Lung (tissue), 12 donors: ENCODE results near the gene FGF12. TPM values are rescaled to one million over a fixed set of nuclear protein-coding genes. Genes with fewer than 3 reads are reported as not detected.

ENCODE experiments used
- ATAC-seq: fragments of 200-7000 bp; cut with Tn5 transposase; one replicate; pipeline ENCODE4 v1.9.1; 2020; ENCODE audit warnings: moderate number of reproducible peaks; ENCODE audit not compliant: insufficient read depth, low FRiP score
- DNase-seq, 3 donors: peaks; one replicate each; pipeline ENCODE4 v3.0.0-alpha.2; 2013 to 2017
- H3K27ac ChIP-seq, 2 donors: one replicate each; pipeline ENCODE4 v1.5.1; 2013; ENCODE audit warnings: mild to moderate bottlenecking in 2 of 2, moderate library complexity in 2 of 2, control low read depth in 1 of 2, inconsistent platforms in 1 of 2, low read depth in 1 of 2, low read length in 1 of 2
- H3K27me3 ChIP-seq, 3 donors: one replicate each; pipeline ENCODE4 v1.5.1; 2013; ENCODE audit warnings: low read length in 2 of 3; ENCODE audit not compliant: control insufficient read depth in 3 of 3, insufficient read depth in 3 of 3
- H3K36me3 ChIP-seq, 4 donors: one replicate each; pipeline ENCODE4 v1.5.1; 2013; ENCODE audit warnings: low read length in 4 of 4, mild to moderate bottlenecking in 1 of 4, moderate library complexity in 1 of 4; ENCODE audit not compliant: control insufficient read depth in 4 of 4, insufficient read depth in 4 of 4
- H3K4me1 ChIP-seq, 5 donors: one replicate each; pipeline ENCODE4 v1.5.1; 2013; ENCODE audit warnings: low read length in 5 of 5, mild to moderate bottlenecking in 2 of 5, moderate library complexity in 1 of 5; ENCODE audit not compliant: control insufficient read depth in 5 of 5, insufficient read depth in 5 of 5
- H3K4me3 ChIP-seq: one replicate; pipeline ENCODE4 v1.5.1; 2013; ENCODE audit warnings: mild to moderate bottlenecking, control low read depth, moderate library complexity
- H3K9ac ChIP-seq, 2 donors: one replicate each; pipeline ENCODE4 v1.5.1; 2013; ENCODE audit warnings: low read length in 2 of 2, control low read depth in 1 of 2; ENCODE audit not compliant: insufficient read depth in 1 of 2
- H3K9me3 ChIP-seq, 4 donors: one replicate each; pipeline ENCODE4 v1.5.1; 2013; ENCODE audit warnings: low read length in 3 of 4, mild to moderate bottlenecking in 1 of 4, moderate library complexity in 1 of 4; ENCODE audit not compliant: control insufficient read depth in 4 of 4, insufficient read depth in 3 of 4
- WGBS, 2 donors: extraction: QIAGEN DNeasy Blood & Tissue Kit; methylation state at CpG; one replicate each; pipeline ENCODE4 v1.1.7; 2013; 5-methylcytosine and 5-hydroxymethylcytosine counted together
- polyA plus RNA-seq, 2 donors: library from polyadenylated mRNA; stranded (reverse); fragments of 200-250 nt; gene quantifications; one replicate each; pipeline ENCODE4 v1.2.1, GENCODE V29; 2013
- total RNA-seq, 2 donors: library from RNA; depleted of rRNA in 1 of 2; stranded (reverse); fragments of >200 nt in 1 of 2; gene quantifications; one replicate each; pipeline ENCODE4 v1.2.1, GENCODE V29; 2014 to 2021
- TF ChIP-seq, protein P1 (sequence below): IDR thresholded peaks from 2 replicates; pipeline ENCODE4 v1.5.1; 2012; ENCODE audit warnings: mild to moderate bottlenecking; ENCODE audit errors: control extremely low read depth, extremely low read depth
- donor health status: control.
- donor health status: control.
- donor health status: Bipolar disorder and iron deficiency.
- donor health status: healthy.
- donor health status: DM: yes; HTN: yes; CAD: no.

Gene FGF12
- total and polyA plus RNA-seq, 4 donors: 0.23 to 6.0 (median 1.7) TPM

DNA sequence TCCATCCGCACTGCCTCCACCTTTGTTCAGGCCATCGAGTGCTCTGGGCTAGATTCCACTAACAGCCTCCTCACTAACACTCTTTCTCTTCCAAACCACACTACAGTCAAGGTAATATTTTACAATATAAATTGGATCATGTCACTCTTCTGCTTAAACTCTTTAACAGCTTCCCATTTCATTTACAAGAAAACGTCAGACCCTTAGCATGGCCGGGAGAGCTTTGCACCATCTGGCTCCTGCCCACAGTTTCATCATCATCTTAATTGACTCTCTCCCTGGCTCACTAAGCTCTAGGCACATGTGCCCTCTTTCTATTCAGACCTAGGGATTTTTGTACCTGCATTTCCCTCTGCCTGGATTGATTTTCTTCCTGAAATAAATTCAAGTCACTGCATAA, 354.7 kb downstream of the FGF12 start:
- no peaks in the 10 kb centered on the region for H3K9me3 ChIP-seq
- H3K36me3 ChIP-seq: no peaks in the 10 kb centered on the region
- H3K27me3 ChIP-seq: no peaks in the 10 kb centered on the region
- H3K27ac ChIP-seq: no peak overlapping the region
- DNase-seq (no peak), ATAC-seq (no peak)
- H3K9ac ChIP-seq: no peak overlapping the region
- TF ChIP-seq, protein P1, sequence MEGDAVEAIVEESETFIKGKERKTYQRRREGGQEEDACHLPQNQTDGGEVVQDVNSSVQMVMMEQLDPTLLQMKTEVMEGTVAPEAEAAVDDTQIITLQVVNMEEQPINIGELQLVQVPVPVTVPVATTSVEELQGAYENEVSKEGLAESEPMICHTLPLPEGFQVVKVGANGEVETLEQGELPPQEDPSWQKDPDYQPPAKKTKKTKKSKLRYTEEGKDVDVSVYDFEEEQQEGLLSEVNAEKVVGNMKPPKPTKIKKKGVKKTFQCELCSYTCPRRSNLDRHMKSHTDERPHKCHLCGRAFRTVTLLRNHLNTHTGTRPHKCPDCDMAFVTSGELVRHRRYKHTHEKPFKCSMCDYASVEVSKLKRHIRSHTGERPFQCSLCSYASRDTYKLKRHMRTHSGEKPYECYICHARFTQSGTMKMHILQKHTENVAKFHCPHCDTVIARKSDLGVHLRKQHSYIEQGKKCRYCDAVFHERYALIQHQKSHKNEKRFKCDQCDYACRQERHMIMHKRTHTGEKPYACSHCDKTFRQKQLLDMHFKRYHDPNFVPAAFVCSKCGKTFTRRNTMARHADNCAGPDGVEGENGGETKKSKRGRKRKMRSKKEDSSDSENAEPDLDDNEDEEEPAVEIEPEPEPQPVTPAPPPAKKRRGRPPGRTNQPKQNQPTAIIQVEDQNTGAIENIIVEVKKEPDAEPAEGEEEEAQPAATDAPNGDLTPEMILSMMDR: no peak
- H3K4me3 ChIP-seq: no peak overlapping the region
- H3K4me1 ChIP-seq: peaks cover 0 to 3% (median 0%) of the 10 kb centered on the region in 5 donors
- WGBS, 2 donors: 65 to 85% methylated on average over 4 of the region's 4 CpGs

DNA sequence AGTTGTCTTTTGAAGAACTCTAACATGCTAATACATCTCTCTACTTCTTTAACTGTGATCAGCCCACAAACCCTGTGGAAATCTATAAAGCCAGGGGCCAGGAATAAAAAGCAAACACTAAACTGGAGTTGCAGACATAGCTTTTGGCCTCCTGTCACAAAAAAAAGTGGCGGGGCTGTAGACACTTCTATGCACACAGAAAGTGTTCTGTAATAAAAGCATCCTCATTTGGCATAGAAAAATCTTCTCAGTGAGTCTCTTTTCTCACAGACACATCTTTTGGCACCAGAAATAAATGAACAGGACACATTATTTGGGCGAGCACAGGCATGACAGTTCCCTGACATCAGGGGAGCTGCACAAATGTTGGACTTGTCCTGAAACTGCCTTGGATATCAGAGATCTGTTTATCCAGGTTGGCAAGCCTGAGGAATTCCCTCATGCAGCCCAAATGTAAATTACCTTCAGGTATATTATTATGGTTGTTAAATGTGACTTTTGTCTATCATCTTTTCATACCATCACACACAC, 355.4 kb downstream of the FGF12 start:
- Histone ChIP-seq H3K9me3 (no peaks in the 10 kb centered on the region), H3K27ac (peak overlapping the region in 1 of 2 donors; percentile 9), H3K9ac (no peak overlapping the region), H3K36me3 (no peaks in the 10 kb centered on the region), H3K4me3 (no peak overlapping the region), H3K4me1 (peaks cover 0 to 6% (median 0%) of the 10 kb centered on the region in 5 donors), H3K27me3 (no peaks in the 10 kb centered on the region)
- ATAC-seq (no peak), DNase-seq (no peak)
- TF ChIP-seq, protein P1: no peak
- WGBS, 2 donors: 67 to 75% methylated on average over 2 of the region's 2 CpGs

DNA sequence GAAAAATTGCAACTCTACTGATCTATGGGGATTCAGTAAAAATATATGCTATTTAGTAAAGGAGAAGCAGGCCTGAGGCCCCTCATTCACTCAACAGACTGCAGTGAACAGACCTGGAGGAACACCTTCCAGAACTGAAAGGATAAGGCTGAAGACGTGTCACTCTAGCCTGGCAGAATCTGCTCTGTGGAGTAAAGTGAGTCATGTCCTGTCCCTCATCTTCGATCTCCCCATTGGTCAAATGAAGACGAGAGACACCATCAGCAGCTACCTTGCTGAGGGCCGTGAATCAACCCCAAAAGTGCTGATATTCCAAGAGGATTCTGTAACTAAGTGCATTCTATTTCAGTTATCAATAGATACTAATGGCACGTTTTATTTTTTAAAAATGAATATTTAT, 359.7 kb downstream of the FGF12 start:
- ATAC-seq (no peak), DNase-seq (no peak)
- no peaks in the 10 kb centered on the region for H3K9me3 ChIP-seq
- H3K27me3 ChIP-seq: no peaks in the 10 kb centered on the region
- 78 to 83% methylated on average over 5 of the region's 5 CpGs for WGBS, 2 donors
- H3K4me3 ChIP-seq: no peak overlapping the region
- peaks cover 0 to 14% (median 0%) of the 10 kb centered on the region in 5 donors for H3K4me1 ChIP-seq
- TF ChIP-seq, protein P1: no peak
- H3K36me3 ChIP-seq: no peaks in the 10 kb centered on the region
- no peak overlapping the region for H3K9ac ChIP-seq
- H3K27ac ChIP-seq: peak overlapping the region in 1 of 2 donors; percentile 64

DNA sequence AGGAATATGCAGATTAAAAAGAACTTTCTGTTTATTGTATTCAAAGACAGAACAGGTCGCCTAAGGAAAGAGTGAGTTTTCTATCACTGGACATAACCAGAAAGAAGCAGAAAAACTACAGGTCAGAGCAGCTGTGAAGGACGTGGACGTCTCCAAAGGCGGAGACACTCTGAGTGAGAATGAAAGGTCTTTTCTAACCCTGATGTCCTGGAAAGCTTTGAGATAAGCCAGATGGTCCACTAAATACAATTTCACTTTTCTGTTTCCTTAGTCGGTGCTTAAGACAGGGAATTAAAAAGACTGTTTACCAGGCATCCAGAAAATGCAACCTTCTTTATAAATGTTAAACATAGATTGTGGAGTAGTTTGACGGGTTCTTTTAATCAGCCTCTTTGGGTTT, 360.4 kb downstream of the FGF12 start:
- DNase-seq: no peak
- Histone ChIP-seq H3K9ac (no peak overlapping the region), H3K27ac (peak overlapping the region in 1 of 2 donors; percentile 64), H3K27me3 (no peaks in the 10 kb centered on the region), H3K36me3 (no peaks in the 10 kb centered on the region), H3K4me3 (no peak overlapping the region), H3K9me3 (no peaks in the 10 kb centered on the region), H3K4me1 (peaks cover 0 to 12% (median 0%) of the 10 kb centered on the region in 5 donors)
- WGBS, 2 donors: 72 to 83% methylated on average over 6 of the region's 6 CpGs
- no peak for ATAC-seq
- TF ChIP-seq, protein P1: no peak
